K562 (cell line): ENCODE data around the gene SLX9. TPM values are rescaled to one million over a fixed set of nuclear protein-coding genes. Genes with fewer than 3 reads are reported as not detected.

Experiments used
- ATAC-seq: fragments of 200-7000 bp; cut with Tn5 transposase; 3 replicates; pipeline ENCODE4 v1.9.1; 2020; ENCODE audit warnings: moderate library complexity
- BruUV-seq: library from RNA; stranded (reverse); fragments of 400-500 nt; replicated peaks from 2 replicates; lab custom pipeline; 2021; lab: Mats Ljungman, UMichigan
- CTCF ChIA-PET: fragments of 300-600 bp; formaldehyde crosslinking; extraction: SDS; loops from one replicate; lab custom pipeline; 2021; ENCODE audit warnings: low intra/inter-chr PET ratio; lab: Yijun Ruan, JAX
- POLR2A ChIA-PET: fragments of 300-600, 350-650 bp; sonication (Branson Sonifier 250); formaldehyde crosslinking; extraction: SDS; loops from one replicate; lab custom pipeline; 2021; ENCODE audit warnings: antibody characterized with exemption, inconsistent platforms; lab: Yijun Ruan, JAX
- DNase-seq, 4 experiments: peaks; one replicate each; pipeline versions ENCODE4 v3.0.0 to v3.0.0-alpha.2; 2011 to 2018; ENCODE audit warnings: low spot score in 3 of 4, mixed read lengths in 3 of 4; ENCODE audit errors: extremely low read depth in 1 of 4
- FAIRE-seq: peaks from 2 replicates; lab custom pipeline; 2011; peaks lifted over from hg19 to GRCh38; lab: Jason Lieb, UNC
- H2AFZ ChIP-seq: 2 replicates; pipeline ENCODE4 v1.6.0; 2011; ENCODE audit warnings: low read depth, low read length, control low read depth, inconsistent platforms
- H3K27ac ChIP-seq: fragments of 200-600 bp; 3 replicates; pipeline ENCODE4 v1.8.0; 2011; ENCODE audit warnings: low read depth, mild to moderate bottlenecking, control low read depth, inconsistent platforms, low read length, moderate library complexity, mixed read lengths; ENCODE audit errors: extremely low read depth
- H3K27me3 ChIP-seq, 2 experiments: fragments of 300-600 bp in 1 of 2; 2 replicates in 1 of 2; 3 replicates in 1 of 2; pipeline versions ENCODE4 v1.6.0 to v1.8.0; 2011; ENCODE audit warnings: inconsistent platforms in 2 of 2, low read length in 2 of 2, mild to moderate bottlenecking in 1 of 2, mixed read lengths in 1 of 2, moderate library complexity in 1 of 2; ENCODE audit not compliant: control insufficient read depth in 2 of 2, insufficient read depth in 2 of 2
- H3K36me3 ChIP-seq: fragments of 300-600 bp; 3 replicates; pipeline ENCODE4 v1.8.0; 2011; ENCODE audit warnings: mild to moderate bottlenecking, low read length, inconsistent platforms; ENCODE audit not compliant: control insufficient read depth, insufficient read depth
- H3K4me1 ChIP-seq, 2 experiments: fragments of 200-600 bp in 1 of 2; replicated peaks in 1 of 2; 2 replicates in 1 of 2; 3 replicates in 1 of 2; pipeline versions ENCODE4 v1.5.1 to v1.8.0; 2011; ENCODE audit warnings: inconsistent platforms in 2 of 2, low read length in 2 of 2, mild to moderate bottlenecking in 1 of 2, mixed read lengths in 1 of 2, moderate library complexity in 1 of 2; ENCODE audit not compliant: control insufficient read depth in 2 of 2, insufficient read depth in 2 of 2
- H3K4me2 ChIP-seq: 2 replicates; pipeline ENCODE4 v1.6.1; 2011; ENCODE audit warnings: low read length, control low read depth, inconsistent platforms, mixed read lengths; ENCODE audit not compliant: insufficient read depth
- H3K4me3 ChIP-seq: fragments of 200-600 bp; sonication (generic), shearing (Covaris generic); 2 replicates; pipeline ENCODE4 v1.5.1; 2016; ENCODE audit warnings: control low read depth, inconsistent platforms
- H3K79me2 ChIP-seq: fragments of 200-600 bp; 3 replicates; pipeline ENCODE4 v1.8.0; 2011; ENCODE audit warnings: low read length, inconsistent platforms; ENCODE audit not compliant: control insufficient read depth, insufficient read depth
- H3K9ac ChIP-seq, 2 experiments: 2 replicates each; pipeline versions ENCODE4 v1.6.0 to v1.6.1; 2011; ENCODE audit warnings: low read depth in 2 of 2, low read length in 2 of 2, control low read depth in 1 of 2, inconsistent platforms in 1 of 2, mild to moderate bottlenecking in 1 of 2, mixed read lengths in 1 of 2; ENCODE audit not compliant: insufficient read depth in 1 of 2
- H3K9me1 ChIP-seq: one replicate; pipeline ENCODE4 v1.6.0; 2011; ENCODE audit warnings: inconsistent platforms, mild to moderate bottlenecking, low read length, moderate library complexity; ENCODE audit not compliant: control insufficient read depth, insufficient read depth
- H3K9me3 ChIP-seq: replicated peaks from 2 replicates; pipeline ENCODE4 v1.5.1; 2011; ENCODE audit warnings: low read depth, low read length, inconsistent platforms; ENCODE audit not compliant: control insufficient read depth, insufficient read depth
- H4K20me1 ChIP-seq: replicated peaks from 2 replicates; pipeline ENCODE4 v1.6.1; 2011; ENCODE audit warnings: low read length, inconsistent platforms, mixed read lengths; ENCODE audit not compliant: control insufficient read depth, insufficient read depth
- ARHGAP35 ChIP-seq: fragments of 450-650 bp; IDR thresholded peaks from 2 replicates; pipeline ENCODE4 v1.6.1; 2018; ENCODE audit not compliant: partially characterized antibody
- ARID3B ChIP-seq: fragments of 250-450 bp; sonication (Bioruptor Pico); IDR thresholded peaks from 2 replicates; pipeline ENCODE4 v1.4.0; 2020; ENCODE audit warnings: borderline replicate concordance
- BRF1 ChIP-seq: IDR thresholded peaks from 3 replicates; pipeline ENCODE4 v1.6.1; 2011; ENCODE audit warnings: borderline replicate concordance, mild to moderate bottlenecking; ENCODE audit not compliant: insufficient read length; ENCODE audit errors: extremely low read depth
- CEBPG ChIP-seq, 3 experiments: fragments of 200-800 bp in 1 of 3; sonication (Bioruptor generic) in 1 of 3; sonication (generic) in 1 of 3; formaldehyde crosslinking in 1 of 3; IDR thresholded peaks in 2 of 3; conservative IDR thresholded peaks in 1 of 3; 2 replicates each; pipeline versions ENCODE4 v1.6.1 to v1.8.0; 2016 to 2022; ENCODE audit warnings: missing compliant biosample characterization in 2 of 3, missing genetic modification characterization in 2 of 3, mild to moderate bottlenecking in 1 of 3, missing genetic modification reagents in 1 of 3
- DDX20 ChIP-seq: fragments of 450-650 bp; IDR thresholded peaks from 2 replicates; pipeline ENCODE4 v1.6.1; 2016; ENCODE audit warnings: missing genetic modification characterization, low read depth, mild to moderate bottlenecking, missing compliant biosample characterization, moderate library complexity
- MTA3 ChIP-seq: fragments of 450-650 bp; formaldehyde crosslinking; IDR thresholded peaks from 2 replicates; pipeline ENCODE4 v1.6.1; 2017; ENCODE audit warnings: mild to moderate bottlenecking, borderline replicate concordance
- PTTG1 ChIP-seq: fragments of 450-650 bp; IDR thresholded peaks from 2 replicates; pipeline ENCODE4 v1.6.1; 2016; ENCODE audit warnings: low read depth, mild to moderate bottlenecking, missing genetic modification characterization, missing compliant biosample characterization
- RREB1 ChIP-seq: fragments of 250-450 bp; sonication (Bioruptor Pico); IDR thresholded peaks from 2 replicates; pipeline ENCODE4 v1.4.0; 2020
- SMC3 ChIP-seq: conservative IDR thresholded peaks from 2 replicates; pipeline ENCODE4 v1.6.1; 2011; ENCODE audit warnings: low read depth, low read length, improper control_type of control experiment; ENCODE audit not compliant: insufficient read depth
- THRB ChIP-seq: fragments of 450-650 bp; formaldehyde crosslinking; conservative IDR thresholded peaks from 2 replicates; pipeline ENCODE4 v1.4.0; 2022; ENCODE audit warnings: mild to moderate bottlenecking, missing genetic modification characterization
- ZNF197 ChIP-seq: fragments of 200-800 bp; sonication (Bioruptor generic); IDR thresholded peaks from 2 replicates; pipeline ENCODE4 v1.6.1; 2016; ENCODE audit warnings: low read depth, missing genetic modification characterization, missing compliant biosample characterization
- WGBS: fragments of 100-300 bp; shearing (Covaris generic); methylation state at CpG from one replicate; pipeline ENCODE4 v1.1.6; 2016; ENCODE audit warnings: low coverage, mixed read lengths; ENCODE audit not compliant: insufficient coverage; ENCODE audit errors: missing lambda C conversion rate; 5-methylcytosine and 5-hydroxymethylcytosine counted together
- in situ Hi-C: fragments of 300-500 bp; cut with MboI; formaldehyde crosslinking; loops from 4 replicates; pipeline ENCODE4 v1.15.0; 2018; ENCODE audit warnings: inconsistent platforms, mixed read lengths
- intact Hi-C: fragments of 100-400 bp; cut with micrococcal nuclease; formaldehyde crosslinking; loops from 2 replicates; pipeline ENCODE4 v1.14.2; 2022
- polyA plus RNA-seq, 8 experiments: library from polyadenylated mRNA; depleted of rRNA in 4 of 8; stranded (reverse) in 5 of 8; unstranded in 3 of 8; fragments of >200 nt; fragmentation: Nextera tagmentation in 2 of 8; fragmentation: Illumina TruSeq in 1 of 8; extraction: Ambion mirVana in 2 of 8; extraction: Trizol in 1 of 8; gene quantifications; 2 replicates each; pipeline versions ENCODE4 v1.2.1 to v1.2.3, GENCODE V29; 2011 to 2014; ENCODE audit warnings: inconsistent platforms in 1 of 8, missing spikeins in 1 of 8
- total RNA-seq, 7 experiments: library from RNA; depleted of rRNA in 6 of 7; stranded (reverse); fragments of >200 nt in 6 of 7; fragmentation: Illumina TruSeq in 2 of 7; extraction: Trizol in 2 of 7; gene quantifications; 2 replicates each; pipeline versions ENCODE4 v1.2.1 to v1.2.3, GENCODE V29; 2011 to 2021; ENCODE audit warnings: low replicate concordance in 1 of 7

The SLX9 gene
- total and polyA plus RNA-seq, 9 of the 15 experiments (the other 6 are each of a cell fraction or from before 2014, with no cell fraction given): 1.2 to 75.5 (median 16.5) TPM

GRCh38 chr21:44919111-44919912 lies 20.5 kb upstream of the SLX9 start:
- ChIA-PET POLR2A (interaction anchor here (0.6 to 1.0 kb wide), 5 partner anchors 10 to 1177 kb away, joined by 3 to 7 read pairs (median 4); no protein-coding TSS in a partner anchor), CTCF (no interaction called here)
- no peak overlapping the region for H3K9ac ChIP-seq
- FAIRE-seq (no peak), DNase-seq (no peak), ATAC-seq (no peak)
- H3K27ac ChIP-seq: no peak overlapping the region
- H3K27me3 ChIP-seq: peaks cover 35 to 54% of the 10 kb centered on the region in 2 experiments
- in situ Hi-C loops: no loop called here
- no peak overlapping the region for H3K4me3 ChIP-seq
- intact Hi-C loops: no loop called here
- no peak overlapping the region for H2AFZ ChIP-seq
- H4K20me1 ChIP-seq: 0 out of 2 replicates have a peak, but pooled peaks cover 3% of the 10 kb centered on the region
- peaks cover 0 to 29% of the 10 kb centered on the region in 2 experiments; a peak in 2 of 5 replicates for H3K4me1 ChIP-seq
- no peaks in the 10 kb centered on the region for H3K9me1 ChIP-seq
- H3K79me2 ChIP-seq: no peaks in the 10 kb centered on the region
- H3K4me2 ChIP-seq: no peak overlapping the region
- no peaks in the 10 kb centered on the region for H3K9me3 ChIP-seq
- 16% methylated on average over 19 of the region's 26 CpGs for WGBS
- BruUV-seq: no TSS peak
- no peaks in the 10 kb centered on the region for H3K36me3 ChIP-seq
- no peak for TF ChIP-seq RREB1 (CRISPR knock-in tag)
- no peak for TF ChIP-seq DDX20 (tag)
- no peak for TF ChIP-seq BRF1
- TF ChIP-seq THRB (CRISPR knock-in tag): no peak
- TF ChIP-seq MTA3: no peak
- no peak for TF ChIP-seq ARHGAP35
- TF ChIP-seq SMC3: no peak
- TF ChIP-seq ZNF197 (CRISPR knock-in tag): no peak
- TF ChIP-seq PTTG1 (tag): no peak
- TF ChIP-seq ARID3B (CRISPR knock-in tag): no peak
- TF ChIP-seq CEBPG (CRISPR knock-in tag; IDR thresholded peaks at IDR 0.05): no peak
- TF ChIP-seq CEBPG (tag; conservative IDR thresholded peaks at IDR 0.05 in 1 of 2, IDR thresholded peaks at IDR 0.05 in 1 of 2): no peak
